Activated naive CD4-positive, alpha-beta T cell (primary cell): ENCODE measurements around the gene KIZ.
"Not testable (repeated sequence)": the region's sequence is repeated elsewhere in the genome, so short reads cannot be mapped to it uniquely, and the experiment has no call there.

Source experiments
- DNase-seq, 4 experiments: peaks; one replicate each; lab custom pipeline; 2025; lab: John Stamatoyannopoulos, UW

The KIZ gene

GRCh38 chr20:21139881-21140566 is 14.1 kb downstream of the KIZ start:
- no peak for DNase-seq

GRCh38 chr20:21141825-21142224 is 15.9 kb downstream of the KIZ start:
- no peak for DNase-seq

GRCh38 chr20:21143194-21143890 is 17.5 kb downstream of the KIZ start:
- no peak for DNase-seq

- no peak for DNase-seq
Measured at GRCh38 chr20:21145424-21145823, 19.5 kb downstream of the KIZ start.

- DNase-seq, result no peak
Measured at GRCh38 chr20:21146215-21146614, 20.3 kb downstream of the KIZ start.

GRCh38 chr20:21147593-21147992 is 21.7 kb downstream of the KIZ start:
- no peak for DNase-seq

- no peak for DNase-seq
Measured at GRCh38 chr20:21149344-21149743, 23.5 kb downstream of the KIZ start.

- DNase-seq, result no peak
Measured at GRCh38 chr20:21151791-21152190, 25.9 kb downstream of the KIZ start.

GRCh38 chr20:21154692-21155091 is 28.8 kb downstream of the KIZ start:
- no peak for DNase-seq

- DNase-seq, result no peak
Measured at GRCh38 chr20:21155268-21155667, 29.4 kb downstream of the KIZ start.

GRCh38 chr20:21156266-21156665 is 30.4 kb downstream of the KIZ start:
- no peak for DNase-seq

GRCh38 chr20:21157006-21157405 is 31.1 kb downstream of the KIZ start:
- no peak for DNase-seq

- no peak for DNase-seq
Measured at GRCh38 chr20:21159658-21160380, 33.9 kb downstream of the KIZ start.

- no peak for DNase-seq
Measured at GRCh38 chr20:21161926-21162325, 36.0 kb downstream of the KIZ start.

GRCh38 chr20:21162631-21163030 is 36.7 kb downstream of the KIZ start:
- no peak for DNase-seq

GRCh38 chr20:21166801-21167200 is 40.9 kb downstream of the KIZ start:
- no peak for DNase-seq

- no peak for DNase-seq
Measured at GRCh38 chr20:21167261-21167660, 41.4 kb downstream of the KIZ start.

- not testable (repeated sequence) for DNase-seq
Measured at GRCh38 chr20:21168061-21168460, 42.2 kb downstream of the KIZ start.

GRCh38 chr20:21172626-21173025 is 46.7 kb downstream of the KIZ start:
- DNase-seq, result no peak

- DNase-seq, result no peak
Measured at GRCh38 chr20:21173485-21173884, 47.6 kb downstream of the KIZ start.

GRCh38 chr20:21174516-21175239 is 48.8 kb downstream of the KIZ start:
- DNase-seq, result no peak

GRCh38 chr20:21175433-21175832 is 49.6 kb downstream of the KIZ start:
- no peak for DNase-seq
